GM23338 (cell line): ENCODE results near the gene NANOS2. TPM values are rescaled to one million over a fixed set of nuclear protein-coding genes. Genes with fewer than 3 reads are reported as not detected.

Source experiments
- ATAC-seq: fragments of 200-7000 bp; cut with Tn5 transposase; 3 replicates; pipeline ENCODE4 v1.9.1; 2020
- DNase-seq: peaks from one replicate; pipeline ENCODE4 v3.0.0-alpha.2; 2015; ENCODE audit warnings: low spot score
- H2AFZ ChIP-seq: fragments of 200-600 bp; sonication (generic); 2 replicates; pipeline ENCODE4 v1.8.0; 2016; ENCODE audit warnings: antibody characterized with exemption, mild to moderate bottlenecking, moderate library complexity
- H3F3A ChIP-seq: fragments of 200-600 bp; sonication (generic); replicated peaks from 2 replicates; pipeline ENCODE4 v1.8.0; 2017; ENCODE audit warnings: antibody characterized with exemption, mixed run types, low read depth
- H3K27ac ChIP-seq: fragments of 200-600 bp; sonication (generic); 2 replicates; pipeline ENCODE4 v1.6.1; 2016; ENCODE audit warnings: low read depth
- H3K27me3 ChIP-seq: fragments of 200-600 bp; sonication (generic); 2 replicates; pipeline ENCODE4 v1.8.0; 2016; ENCODE audit warnings: mild to moderate bottlenecking, mixed run types, moderate library complexity; ENCODE audit not compliant: insufficient read depth
- H3K36me3 ChIP-seq: fragments of 200-600 bp; sonication (generic); 2 replicates; pipeline ENCODE4 v1.8.0; 2016; ENCODE audit warnings: mild to moderate bottlenecking; ENCODE audit not compliant: insufficient read depth
- H3K4me1 ChIP-seq: fragments of 200-600 bp; sonication (generic); 2 replicates; pipeline ENCODE4 v1.8.0; 2016; ENCODE audit warnings: mild to moderate bottlenecking, moderate library complexity; ENCODE audit not compliant: insufficient read depth
- H3K4me2 ChIP-seq: fragments of 200-600 bp; sonication (generic); 2 replicates; pipeline ENCODE4 v1.7.1; 2017; ENCODE audit warnings: mixed run types
- H3K4me3 ChIP-seq: fragments of 200-600 bp; sonication (generic); 2 replicates; pipeline ENCODE4 v1.6.1; 2016; ENCODE audit warnings: mixed run types
- H3K79me2 ChIP-seq: fragments of 200-600 bp; sonication (generic); replicated peaks from 2 replicates; pipeline ENCODE4 v1.8.0; 2017; ENCODE audit warnings: mild to moderate bottlenecking; ENCODE audit not compliant: insufficient read depth
- H3K9me2 ChIP-seq: fragments of 200-600 bp; sonication (generic); 2 replicates; pipeline ENCODE4 v1.8.0; 2017; ENCODE audit not compliant: insufficient read depth
- H4K20me1 ChIP-seq: fragments of 200-600 bp; sonication (generic); replicated peaks from 2 replicates; pipeline ENCODE4 v1.8.0; 2017; ENCODE audit warnings: mild to moderate bottlenecking; ENCODE audit not compliant: insufficient read depth
- H3K27ac Mint-ChIP-seq: 2 replicates; pipeline ENCODE4 v1.8.0; 2020; ENCODE audit warnings: inconsistent platforms, mild to moderate bottlenecking, moderate library complexity, mixed read lengths
- H3K27me3 Mint-ChIP-seq: 3 replicates; pipeline ENCODE4 v1.8.0; 2022; ENCODE audit warnings: low read depth, mild to moderate bottlenecking, moderate library complexity, mixed read lengths, inconsistent platforms; ENCODE audit not compliant: insufficient read depth, poor library complexity
- H3K36me3 Mint-ChIP-seq: 3 replicates; pipeline ENCODE4 v1.8.0; 2021; ENCODE audit warnings: low read depth, mild to moderate bottlenecking, inconsistent platforms, moderate library complexity, mixed read lengths
- H3K4me1 Mint-ChIP-seq: 3 replicates; pipeline ENCODE4 v1.8.0; 2020; ENCODE audit warnings: mild to moderate bottlenecking, inconsistent platforms, mixed read lengths
- H3K4me3 Mint-ChIP-seq: 3 replicates; pipeline ENCODE4 v1.8.0; 2021; ENCODE audit warnings: moderate library complexity, mild to moderate bottlenecking, inconsistent platforms, mixed read lengths
- H3K9me3 Mint-ChIP-seq: 3 replicates; pipeline ENCODE4 v1.8.0; 2020; ENCODE audit warnings: moderate library complexity, mild to moderate bottlenecking, inconsistent platforms, mixed read lengths
- CREB1 ChIP-seq: fragments of 250-450 bp; sonication (Bioruptor Pico); IDR thresholded peaks from 2 replicates; pipeline ENCODE4 v1.5.0; 2020; ENCODE audit warnings: low read depth, mild to moderate bottlenecking, moderate library complexity
- CTCF ChIP-seq, 2 experiments: fragments of 200-600 bp in 1 of 2; sonication (generic) in 1 of 2; conservative IDR thresholded peaks; 2 replicates each; pipeline versions ENCODE4 v1.5.1 to v1.6.1; 2016 to 2017; ENCODE audit warnings: antibody characterized with exemption in 2 of 2, low read depth in 2 of 2, mild to moderate bottlenecking in 2 of 2, moderate library complexity in 1 of 2
- ETS1 ChIP-seq: IDR thresholded peaks from 2 replicates; pipeline ENCODE4 v1.6.1; 2016; ENCODE audit warnings: antibody characterized with exemption
- EZH2 ChIP-seq: fragments of 200-600 bp; sonication (generic); IDR thresholded peaks from one replicate; pipeline ENCODE4 v1.8.0; 2017; ENCODE audit warnings: antibody characterized with exemption, mild to moderate bottlenecking, low read depth; ENCODE audit not compliant: unreplicated experiment
- EZH2phosphoT487 ChIP-seq: fragments of 200-600 bp; sonication (generic); IDR thresholded peaks from one replicate; pipeline ENCODE4 v1.8.1; 2018; ENCODE audit warnings: antibody characterized with exemption; ENCODE audit not compliant: unreplicated experiment
- JUNB ChIP-seq: IDR thresholded peaks from one replicate; pipeline ENCODE4 v1.6.1; 2016; ENCODE audit warnings: antibody characterized with exemption; ENCODE audit not compliant: unreplicated experiment
- NANOG ChIP-seq: IDR thresholded peaks from 2 replicates; pipeline ENCODE4 v1.6.1; 2016; ENCODE audit warnings: antibody characterized with exemption, borderline replicate concordance
- POLR2AphosphoS5 ChIP-seq: IDR thresholded peaks from 2 replicates; pipeline ENCODE4 v1.6.1; 2016; ENCODE audit warnings: antibody characterized with exemption, low read depth
- REST ChIP-seq: IDR thresholded peaks from one replicate; pipeline ENCODE4 v1.6.1; 2018; ENCODE audit warnings: antibody characterized with exemption; ENCODE audit not compliant: unreplicated experiment
- STAT1 ChIP-seq: IDR thresholded peaks from one replicate; pipeline ENCODE4 v1.6.1; 2016; ENCODE audit warnings: antibody characterized with exemption; ENCODE audit not compliant: unreplicated experiment
- ZNF114 ChIP-seq: fragments of 250-450 bp; sonication (Bioruptor Pico); IDR thresholded peaks from 2 replicates; pipeline ENCODE4 v1.5.0; 2020; ENCODE audit warnings: mild to moderate bottlenecking, moderate library complexity
- ZNF331 ChIP-seq: fragments of 250-450 bp; sonication (Bioruptor Pico); IDR thresholded peaks from 2 replicates; pipeline ENCODE4 v1.5.0; 2020; ENCODE audit warnings: low read depth, mild to moderate bottlenecking, moderate library complexity
- ZNF462 ChIP-seq: fragments of 250-450 bp; sonication (Bioruptor Pico); IDR thresholded peaks from 2 replicates; pipeline ENCODE4 v1.5.0; 2020; ENCODE audit warnings: mild to moderate bottlenecking, moderate library complexity
- polyA plus RNA-seq: library from polyadenylated mRNA; unstranded; fragments of >200 nt; fragmentation: Nextera tagmentation; extraction: Ambion mirVana; gene quantifications from 2 replicates; pipeline ENCODE4 v1.2.1, GENCODE V29; 2016
- total RNA-seq: library from RNA; depleted of rRNA; stranded (reverse); fragments of >200 nt; shearing (Covaris generic); gene quantifications from 2 replicates; pipeline ENCODE4 v1.2.3, GENCODE V29; 2014

Gene NANOS2
- total and polyA plus RNA-seq, 2 experiments from 2014 or later: 0.11 to 0.14 TPM

- Histone ChIP-seq H3K27me3 (no peaks in the 10 kb centered on the region), H4K20me1 (no peaks in the 10 kb centered on the region; the same call in 1 of the 2 replicates), H3K4me1 (peaks cover 7% of the 10 kb centered on the region; the same call in 1 of the 2 replicates), H3K36me3 (no peaks in the 10 kb centered on the region), H3K9me2 (0 out of 2 replicates have a peak, but pooled peaks cover 4% of the 10 kb centered on the region), H3K79me2 (peaks cover 12% of the 10 kb centered on the region), H3K27ac (no peak overlapping the region), H3F3A (peaks cover 6% of the 10 kb centered on the region; the same call in 1 of the 2 replicates), H2AFZ (no peak overlapping the region), H3K4me3 (no peak overlapping the region), H3K4me2 (no peak overlapping the region)
- Mint-ChIP-seq H3K4me1 (peaks cover 28% of the 10 kb centered on the region), H3K9me3 (no peaks in the 10 kb centered on the region), H3K4me3 (no peak overlapping the region), H3K27ac (no peak overlapping the region), H3K27me3 (peaks cover 11% of the 10 kb centered on the region), H3K36me3 (peaks cover 20% of the 10 kb centered on the region)
- TF ChIP-seq NANOG: no peak
- TF ChIP-seq CREB1 (CRISPR knock-in tag): no peak
- no peak for TF ChIP-seq ETS1
- TF ChIP-seq EZH2phosphoT487: no peak
- TF ChIP-seq EZH2: no peak
- no peak for TF ChIP-seq ZNF331 (CRISPR knock-in tag)
- TF ChIP-seq STAT1: no peak
- no peak for TF ChIP-seq ZNF114 (CRISPR knock-in tag)
- no peak for TF ChIP-seq ZNF462 (CRISPR knock-in tag)
- no peak for TF ChIP-seq REST
- TF ChIP-seq POLR2AphosphoS5: no peak
- TF ChIP-seq CTCF (conservative IDR thresholded peaks at IDR 0.05; ENCODE audit: low read depth in 2 of 2): no peak
- no peak for TF ChIP-seq JUNB
- ATAC-seq (no peak), DNase-seq (no peak)
Observed at GRCh38 chr19:45873219-45873772, 41.3 kb downstream of the NANOS2 start.
